ENCODE measurements around the gene ORMDL3.
"Not testable (repeated sequence)": the region's sequence is repeated elsewhere in the genome, so short reads cannot be mapped to it uniquely, and the experiment has no call there.

Gene ORMDL3

GRCh38 chr17:39949028-39949427, 21.6 kb upstream of the ORMDL3 start:
- DNase-seq: no peak

GRCh38 chr17:39948489-39948828, 21.1 kb upstream of the ORMDL3 start:
- DNase-seq: not testable (repeated sequence)

GRCh38 chr17:39946551-39947330, 19.3 kb upstream of the ORMDL3 start:
- no peak for DNase-seq

GRCh38 chr17:39944393-39944711, 17.0 kb upstream of the ORMDL3 start:
- no peak for DNase-seq

GRCh38 chr17:39943702-39944392, 16.4 kb upstream of the ORMDL3 start:
- no peak for DNase-seq

GRCh38 chr17:39939588-39940419, 12.4 kb upstream of the ORMDL3 start:
- peak; percentile 72 for DNase-seq

- DNase-seq: no peak
Observed at GRCh38 chr17:39939106-39939505, 11.7 kb upstream of the ORMDL3 start.

GRCh38 chr17:39938140-39938869, 10.9 kb upstream of the ORMDL3 start:
- no peak for DNase-seq

GRCh38 chr17:39937447-39937846, 10.0 kb upstream of the ORMDL3 start:
- no peak for DNase-seq

- DNase-seq: no peak
Observed at GRCh38 chr17:39935909-39936308, 8.5 kb upstream of the ORMDL3 start.

- DNase-seq: no peak
Observed at GRCh38 chr17:39934324-39934723, 6.9 kb upstream of the ORMDL3 start.

- no peak for DNase-seq
Observed at GRCh38 chr17:39933912-39934311, 6.5 kb upstream of the ORMDL3 start.

GRCh38 chr17:39929646-39930407, 2.4 kb upstream of the ORMDL3 start:
- no peak for DNase-seq

GRCh38 chr17:39928858-39929645, 1.7 kb upstream of the ORMDL3 start:
- peak; percentile 49 for DNase-seq

GRCh38 chr17:39927929-39928857, 792 bp upstream of the ORMDL3 start:
- peak; percentile 31 for DNase-seq

GRCh38 chr17:39926588-39927100, 757 bp downstream of the ORMDL3 start:
- DNase-seq: peak; percentile 75

- DNase-seq: no peak
Observed at GRCh38 chr17:39926135-39926587, 1.2 kb downstream of the ORMDL3 start.

- peak; percentile 18 for DNase-seq
Observed at GRCh38 chr17:39925282-39926134, 1.9 kb downstream of the ORMDL3 start.

- no peak for DNase-seq
Observed at GRCh38 chr17:39924691-39925055, 2.7 kb downstream of the ORMDL3 start.
